GM19239 (cell line): ENCODE measurements around the gene FMR1.

Experiments
- DNase-seq: peaks from one replicate; pipeline ENCODE4 v3.0.0; 2011; ENCODE audit warnings: low spot score; ENCODE audit not compliant: insufficient read length
- FAIRE-seq: peaks from 2 replicates; lab custom pipeline; 2011; peaks lifted over from hg19 to GRCh38; lab: Jason Lieb, UNC

The FMR1 gene

GRCh38 chrX:147914591-147914990 lies 2.9 kb downstream of the FMR1 start:
- no peak for FAIRE-seq
- DNase-seq: no peak

- DNase-seq: no peak
- no peak for FAIRE-seq
Observed at GRCh38 chrX:147916375-147916968, 4.8 kb downstream of the FMR1 start.

GRCh38 chrX:147917700-147918695 lies 6.3 kb downstream of the FMR1 start:
- DNase-seq (peak; percentile 25), FAIRE-seq (peak; percentile 93)

GRCh38 chrX:147920161-147920666 lies 8.5 kb downstream of the FMR1 start:
- DNase-seq (no peak), FAIRE-seq (no peak)

- DNase-seq: no peak
- no peak for FAIRE-seq
Observed at GRCh38 chrX:147923605-147924004, 11.9 kb downstream of the FMR1 start.

- DNase-seq (no peak), FAIRE-seq (no peak)
Observed at GRCh38 chrX:147927256-147927655, 15.5 kb downstream of the FMR1 start.

- DNase-seq (no peak), FAIRE-seq (no peak)
Observed at GRCh38 chrX:147933815-147934214, 22.1 kb downstream of the FMR1 start.

GRCh38 chrX:147935156-147935758 lies 23.5 kb downstream of the FMR1 start:
- FAIRE-seq (no peak), DNase-seq (no peak)

GRCh38 chrX:147945286-147945685 lies 33.6 kb downstream of the FMR1 start:
- FAIRE-seq (no peak), DNase-seq (no peak)

- no peak for FAIRE-seq
- no peak for DNase-seq
Observed at GRCh38 chrX:147948531-147948930, 36.8 kb downstream of the FMR1 start.

- peak; percentile 33 for FAIRE-seq
- no peak for DNase-seq
Observed at GRCh38 chrX:147950352-147950751, 38.6 kb downstream of the FMR1 start.

- FAIRE-seq: no peak
Observed at GRCh38 chrX:147953976-147954375, 42.3 kb downstream of the FMR1 start.

GRCh38 chrX:147957291-147957690 lies 45.6 kb downstream of the FMR1 start:
- FAIRE-seq (no peak), DNase-seq (no peak)

More at GRCh38 chrX:147953976-147954375, 42.3 kb downstream of the FMR1 start:
- DNase-seq: no peak

- DNase-seq (no peak), FAIRE-seq (no peak)
Observed at GRCh38 chrX:147958291-147958690, 46.6 kb downstream of the FMR1 start.

GRCh38 chrX:147960722-147961121 lies 49.0 kb downstream of the FMR1 start:
- FAIRE-seq: no peak
- DNase-seq: no peak

- FAIRE-seq (no peak), DNase-seq (no peak)
Observed at GRCh38 chrX:147962476-147962875, 50.8 kb downstream of the FMR1 start.

GRCh38 chrX:147978931-147979330 lies 67.2 kb downstream of the FMR1 start:
- DNase-seq (no peak), FAIRE-seq (no peak)

- FAIRE-seq (no peak), DNase-seq (no peak)
Observed at GRCh38 chrX:147981038-147981752, 69.5 kb downstream of the FMR1 start, which contains the start of gene FMR1NB. Gene FMR1NB, plus strand, starts transcription at chrX:147981337. Its CDS starts 66 bp downstream, at chrX:147981403.
